Measurements from ENCODE around the gene RRAGB.

- no peak for TF ChIP-seq CTCF (IDR thresholded peaks at IDR 0.05)
- no peak for TF ChIP-seq POLR2AphosphoS5 (IDR thresholded peaks at IDR 0.05)
These were observed 49.5 kb upstream of the RRAGB start for GRCh38 chrX:55668084-55668483.
